DMS53 treated with DMSO at 0.1 percent for 48 hours (cell line): Measurements from ENCODE around the gene DPP9.
"Not testable (repeated sequence)": the region's sequence is repeated elsewhere in the genome, so short reads cannot be mapped to it uniquely, and the experiment has no call there.

Experiments
- DNase-seq: peaks from one replicate; lab custom pipeline; 2025; ENCODE audit not compliant: unreplicated experiment; lab: John Stamatoyannopoulos, UW

DPP9 gene

DNA sequence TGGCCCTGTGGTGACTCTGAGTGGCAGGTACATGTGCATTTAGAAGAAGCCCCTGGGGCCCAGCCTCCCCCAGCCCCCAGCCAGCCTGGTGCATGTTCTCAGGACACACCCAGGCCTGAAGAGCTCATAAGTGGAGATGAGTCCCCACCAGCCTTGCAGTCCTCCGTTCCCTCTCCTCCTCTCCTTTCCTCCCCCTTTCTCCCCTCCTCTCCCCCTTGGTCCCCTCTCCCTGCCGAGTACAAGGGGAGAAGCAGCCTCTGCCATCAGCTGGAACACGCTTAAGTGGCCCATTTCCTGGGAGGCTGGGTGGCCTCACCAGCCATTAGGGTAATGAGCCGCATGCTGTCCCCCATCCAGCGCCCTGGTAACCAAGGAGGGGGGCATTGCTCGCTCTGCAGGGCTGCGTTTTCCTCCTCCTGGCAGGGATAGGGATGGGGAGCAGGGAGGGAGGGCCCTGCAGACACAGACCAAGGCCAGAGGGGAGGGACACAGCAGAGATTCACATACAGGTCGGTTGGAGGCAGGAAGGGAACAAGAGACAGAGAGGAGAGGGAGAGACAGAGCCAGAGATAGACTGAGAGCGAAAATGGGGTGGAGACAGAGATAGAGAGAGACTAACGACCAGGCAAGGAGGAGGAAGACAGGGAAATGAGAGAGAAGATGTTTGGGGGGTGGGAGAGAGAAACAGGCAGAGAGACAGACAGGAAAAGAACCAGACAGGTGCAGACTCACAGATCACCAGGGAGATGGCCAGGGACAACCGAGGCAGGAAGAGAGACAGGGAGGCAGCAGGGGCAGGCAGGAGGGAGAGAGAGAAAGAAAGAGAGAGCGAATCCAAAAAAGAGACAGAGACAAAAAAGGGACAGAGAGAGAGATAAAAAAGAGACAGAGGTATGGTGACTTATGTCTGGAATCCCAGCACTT is 19.3 kb upstream of the DPP9 start:
- DNase-seq: no peak

DNA sequence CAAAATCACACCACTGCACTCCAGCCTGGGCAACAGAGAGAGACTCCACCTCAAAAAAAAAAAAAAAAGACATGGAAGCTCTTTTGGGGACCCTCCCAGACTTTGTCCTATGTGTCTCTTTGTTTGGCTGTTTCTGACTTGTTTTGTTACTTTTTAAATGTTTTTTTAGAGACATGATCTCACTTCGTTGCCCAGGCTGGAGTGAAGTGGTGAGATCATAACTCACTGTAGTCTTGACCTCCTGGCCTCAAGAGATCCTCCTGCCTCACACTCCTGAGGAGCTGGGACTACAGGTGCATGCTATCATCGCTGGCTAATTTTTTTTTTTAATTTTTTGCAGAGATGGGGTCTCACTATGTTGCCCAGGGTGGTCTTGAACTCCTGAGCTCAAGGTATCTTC is 16.4 kb upstream of the DPP9 start:
- DNase-seq: no peak

DNA sequence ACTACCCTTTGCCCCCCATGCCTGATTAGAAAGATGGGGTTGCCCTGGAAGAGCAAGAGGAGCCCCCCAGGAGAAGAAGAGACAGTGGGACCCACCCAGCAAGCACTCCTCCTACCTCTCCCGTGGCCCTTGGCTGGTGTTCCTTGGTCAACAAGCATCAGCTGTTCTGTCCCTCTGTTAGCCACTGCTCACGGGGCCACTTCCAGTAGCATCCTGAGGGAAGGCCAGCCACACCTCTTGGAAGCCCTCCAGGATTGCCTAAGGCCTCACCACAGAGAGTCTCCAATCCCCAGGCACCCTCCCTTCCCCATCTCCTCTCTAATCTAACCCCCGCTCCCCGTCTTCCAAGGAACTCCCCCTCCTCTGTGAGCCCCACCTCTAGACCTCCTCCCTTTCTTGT is 15.1 kb upstream of the DPP9 start:
- DNase-seq: no peak

DNA sequence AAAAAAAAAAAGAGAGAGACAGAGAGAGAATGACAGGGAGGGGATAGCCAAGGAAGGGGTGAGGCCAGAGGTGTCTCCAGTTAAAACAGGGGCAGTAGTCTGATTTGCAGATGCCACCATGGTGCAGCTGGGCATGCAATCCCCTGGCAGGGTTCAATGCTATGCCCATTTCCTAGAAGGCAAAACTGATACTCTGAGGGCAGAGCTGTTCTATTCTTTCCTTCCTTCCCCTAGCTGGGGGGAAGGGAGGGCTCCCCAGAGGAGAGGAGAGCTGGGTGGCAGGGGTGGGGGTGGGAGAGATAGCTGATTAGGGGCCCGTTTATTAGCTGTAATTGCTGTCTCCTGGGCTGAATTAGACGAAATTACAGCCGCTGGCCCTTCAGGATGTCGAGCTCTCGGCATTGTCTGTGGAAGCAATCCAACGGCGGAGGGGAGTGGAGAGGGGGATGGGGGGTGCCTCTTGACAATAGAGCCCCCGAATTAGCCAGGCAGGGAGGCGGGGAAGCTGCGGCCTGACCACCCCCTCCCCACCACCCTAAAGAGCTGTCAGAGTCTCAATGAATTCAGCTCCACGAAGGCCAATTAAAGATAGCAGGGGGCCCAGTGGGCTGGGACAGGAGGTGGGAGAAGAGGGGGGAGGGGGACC is 14.4 kb upstream of the DPP9 start:
- no peak for DNase-seq

DNA sequence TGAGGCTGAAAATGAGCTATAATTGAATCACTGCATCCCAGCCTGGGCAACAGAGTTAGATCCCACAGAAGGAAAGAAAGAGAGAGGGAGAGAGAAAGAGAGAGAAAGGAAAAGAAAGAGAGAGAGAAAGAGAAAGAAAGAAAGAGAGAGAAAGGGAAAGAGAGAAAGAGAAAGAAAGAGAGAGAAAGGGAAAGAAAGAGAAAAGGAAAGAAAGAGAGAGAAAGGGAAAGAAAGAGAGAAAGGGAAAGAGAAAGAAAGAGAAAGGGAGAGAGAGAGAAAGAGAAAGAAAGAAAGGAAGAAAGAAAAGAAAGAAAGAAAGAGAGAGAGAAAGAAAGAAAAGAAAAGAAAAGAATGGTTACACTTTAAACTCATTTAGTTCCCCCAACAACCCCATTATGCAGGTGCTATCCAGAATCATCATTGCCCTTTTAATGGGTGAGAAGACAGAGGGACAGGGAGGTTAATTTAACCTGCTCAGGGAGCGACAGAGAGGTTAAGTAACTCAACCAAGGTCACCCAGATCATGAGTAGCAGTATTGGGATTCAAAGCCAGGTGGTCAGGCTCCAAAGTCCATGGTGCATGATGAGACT is 10.2 kb upstream of the DPP9 start:
- no peak for DNase-seq

DNA sequence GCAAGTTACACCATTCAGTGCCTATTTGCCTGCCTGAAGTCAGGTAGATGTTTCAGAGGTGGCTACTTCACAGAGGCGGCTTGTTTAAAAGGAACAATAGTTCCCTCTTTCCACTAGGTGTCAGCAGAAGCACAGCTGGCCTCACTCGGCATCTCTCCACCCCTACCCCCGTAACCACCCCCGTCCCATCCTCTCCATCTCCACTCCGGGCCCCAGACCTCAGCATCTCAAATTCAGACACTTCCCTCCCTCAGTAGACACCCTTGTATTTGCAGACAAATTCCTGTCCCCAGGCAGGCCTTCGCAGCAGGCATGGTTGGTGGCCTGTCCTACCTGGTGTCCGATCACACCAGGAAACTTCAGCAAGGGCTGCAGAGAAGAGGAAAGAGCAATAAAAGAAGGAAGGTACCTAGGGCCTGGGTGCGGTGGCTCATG is 9.1 kb upstream of the DPP9 start:
- peak; percentile 68 for DNase-seq

DNA sequence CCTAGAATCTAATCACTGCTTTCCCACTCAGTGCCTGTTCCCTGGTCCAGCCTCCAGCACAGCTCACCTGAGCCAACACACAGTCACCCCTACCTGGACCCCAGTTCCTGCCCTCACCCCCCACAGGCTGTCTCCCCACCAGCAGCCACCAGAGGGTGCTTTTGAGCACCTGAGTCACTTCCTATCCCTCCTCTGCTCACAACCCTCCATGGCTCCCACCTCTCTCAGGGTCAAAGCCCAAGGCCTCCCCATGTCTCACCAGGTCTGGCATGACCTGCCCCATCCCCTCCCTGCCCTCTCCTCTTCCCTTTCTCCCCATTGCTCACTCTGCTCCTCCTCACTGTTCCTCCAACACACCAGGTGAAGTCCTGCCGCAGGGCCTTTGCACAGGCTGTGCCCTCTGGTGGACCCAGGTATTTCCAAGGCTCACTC is 7.1 kb upstream of the DPP9 start:
- DNase-seq: no peak

DNA sequence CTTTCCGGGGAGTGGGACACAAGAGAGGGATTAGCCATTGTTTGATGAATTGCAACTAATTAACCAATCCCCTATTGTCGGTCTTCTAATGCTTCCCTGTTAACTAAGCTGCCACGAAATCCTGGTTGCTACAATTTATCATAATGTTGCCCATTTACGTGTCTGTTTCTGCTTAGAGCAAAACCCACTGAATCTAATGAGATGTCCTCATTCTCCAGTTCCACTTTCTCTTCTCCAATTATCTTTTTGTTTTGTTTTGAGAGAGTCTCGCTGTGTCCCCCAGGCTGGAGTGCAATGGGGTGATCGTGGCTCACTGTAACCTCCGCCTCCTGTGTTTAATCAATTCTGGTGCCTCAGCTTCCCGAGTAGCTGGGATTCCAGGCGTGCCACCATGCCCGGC is 5.2 kb upstream of the DPP9 start:
- DNase-seq: no peak

DNA sequence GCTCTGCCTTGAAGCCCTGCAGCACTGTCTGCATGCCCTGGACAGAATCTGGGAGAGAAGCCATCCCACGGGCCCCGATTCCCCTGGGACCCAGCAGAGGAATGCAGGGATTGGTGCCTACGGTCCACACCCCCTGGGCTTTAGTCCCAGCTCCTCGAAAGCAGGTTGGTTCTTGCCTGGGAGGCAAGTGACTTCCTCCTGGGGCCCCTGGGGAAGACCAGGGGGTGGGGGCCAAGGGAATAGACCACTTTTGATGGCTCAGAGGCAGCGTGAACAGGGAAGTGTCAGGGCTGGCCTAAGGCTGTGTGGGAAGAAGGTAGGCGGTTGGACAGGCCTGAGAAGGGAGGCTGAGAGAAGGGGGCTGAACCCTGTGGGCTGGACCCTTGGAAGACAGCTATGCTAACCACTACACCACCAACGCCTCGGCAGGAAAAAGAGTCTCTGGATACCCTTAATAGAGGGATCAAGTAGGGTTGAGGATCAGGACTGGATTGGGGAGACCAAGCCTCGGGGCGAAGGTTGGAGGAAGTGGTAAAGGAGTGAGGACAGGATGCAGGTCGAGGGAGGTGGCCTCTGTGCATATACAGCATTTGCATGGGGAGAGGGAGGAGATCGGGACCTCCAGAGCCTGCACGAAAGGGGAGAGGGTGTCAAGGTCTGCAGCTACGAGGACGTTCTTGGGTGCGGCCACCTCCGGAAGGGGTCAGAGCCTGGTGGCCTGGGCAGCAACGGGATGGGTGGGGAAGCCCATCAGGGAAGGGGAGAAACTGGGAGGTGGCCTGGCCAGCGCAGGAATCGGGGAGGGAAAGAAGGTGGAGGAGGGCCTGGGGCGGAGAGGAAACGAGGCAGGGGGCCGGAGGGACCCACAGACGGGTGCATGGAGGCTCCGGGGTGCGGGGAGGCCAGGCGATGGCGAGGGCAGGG is 709 bp downstream of the DPP9 start:
- DNase-seq: no peak

DNA sequence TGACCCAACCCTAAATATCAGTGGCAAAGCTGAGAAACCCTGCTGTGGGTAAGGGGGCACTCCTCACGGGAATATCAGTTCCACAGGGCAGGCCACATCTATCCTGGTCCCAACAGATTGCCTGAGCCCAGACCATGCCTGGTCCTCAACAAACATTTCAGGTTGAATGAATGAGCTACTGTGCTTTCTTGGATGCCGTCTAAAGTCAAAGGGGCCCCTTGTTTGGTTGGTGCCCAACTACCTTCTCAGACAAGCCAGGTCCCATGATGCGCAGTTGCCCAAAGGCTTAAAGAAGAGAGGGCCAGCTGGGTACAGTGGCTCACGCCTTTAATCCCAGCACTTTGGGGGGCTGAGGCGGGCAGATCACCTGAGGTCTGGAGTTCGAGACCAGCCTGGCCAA is 2.4 kb downstream of the DPP9 start:
- no peak for DNase-seq

DNA sequence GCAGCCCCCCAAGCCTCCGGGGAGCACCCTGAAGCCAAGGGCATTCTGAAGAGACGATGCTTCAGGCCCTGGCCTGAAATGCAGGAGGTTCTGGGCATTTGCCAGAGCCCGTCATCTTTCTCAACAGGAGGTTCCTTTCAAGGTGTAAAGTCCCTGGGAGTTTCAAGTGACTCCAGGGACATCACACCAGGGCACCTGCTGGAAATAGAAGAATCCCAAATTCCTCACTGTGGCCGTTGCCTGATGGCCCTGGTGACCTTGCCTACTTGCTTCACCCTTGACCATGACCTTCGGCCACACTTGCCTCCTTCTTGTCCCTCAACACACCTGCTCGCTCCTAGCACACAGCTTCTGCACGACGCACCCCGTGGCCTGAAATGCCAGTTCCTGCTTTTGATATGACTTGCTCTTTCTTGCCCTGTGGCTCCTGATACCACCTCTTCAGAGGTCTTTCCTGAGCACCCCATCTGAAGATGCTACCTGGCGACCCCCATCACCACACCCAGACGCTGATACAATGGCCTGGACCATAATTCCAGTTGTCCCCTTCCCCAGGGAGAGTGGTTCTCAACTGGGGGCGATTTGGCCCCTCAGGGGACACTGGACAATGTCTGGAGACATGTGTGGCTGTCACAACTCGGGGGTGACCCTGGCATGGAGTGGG is 3.5 kb downstream of the DPP9 start:
- no peak for DNase-seq

DNA sequence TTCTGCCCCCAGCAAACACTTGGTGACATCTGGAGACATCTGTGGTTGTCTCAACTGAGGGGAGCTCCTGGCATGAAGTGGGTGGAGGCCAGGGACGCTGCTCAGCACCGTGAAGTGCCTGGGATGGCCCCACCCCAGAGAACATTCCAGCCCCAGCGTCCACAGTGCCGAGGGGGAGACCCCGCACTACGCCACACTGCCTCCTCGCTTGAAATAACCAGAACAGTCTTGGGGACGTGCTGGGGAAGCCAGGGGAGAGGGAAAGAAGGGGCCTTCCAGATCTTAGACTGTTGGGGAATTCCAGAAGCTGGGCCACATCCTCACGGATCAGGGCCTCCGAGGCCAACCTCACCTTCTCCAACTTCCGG is 4.2 kb downstream of the DPP9 start:
- DNase-seq: no peak

DNA sequence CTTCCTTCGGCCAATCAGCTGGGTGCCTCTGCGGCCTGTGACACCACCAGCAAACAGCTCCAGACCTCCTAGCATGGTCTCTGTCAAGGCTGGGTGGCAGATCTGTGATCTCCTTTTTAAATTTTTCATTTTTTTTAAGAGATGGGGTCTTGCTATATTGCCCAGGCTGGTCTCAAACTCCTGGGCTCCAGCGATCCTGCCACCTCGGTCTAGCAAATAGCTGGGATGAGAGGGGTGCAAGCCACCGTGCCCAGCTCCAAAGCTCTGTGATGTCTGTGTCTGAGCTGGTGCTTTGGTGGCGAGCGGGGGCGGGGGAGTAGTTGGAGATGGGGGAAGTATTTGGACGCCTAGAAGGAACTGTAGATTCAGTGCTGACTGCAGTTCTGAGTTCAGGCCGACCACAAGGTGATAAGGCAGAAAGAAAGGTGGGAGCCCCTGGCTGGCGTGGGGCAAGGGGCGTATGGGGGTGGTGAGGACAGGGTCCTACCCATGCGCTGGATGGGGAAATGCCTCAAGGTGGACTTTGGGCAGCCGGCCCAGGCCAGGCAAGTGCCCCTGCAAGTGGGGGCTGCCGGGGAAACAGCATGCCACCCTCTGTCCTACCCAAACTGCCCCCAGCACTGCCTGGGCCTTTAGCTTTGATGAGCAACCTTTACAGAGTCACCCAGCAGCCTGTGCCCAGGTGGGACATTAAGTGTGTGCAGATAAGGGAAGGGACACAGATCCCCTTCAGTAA is 5.5 kb downstream of the DPP9 start:
- DNase-seq: no peak

DNA sequence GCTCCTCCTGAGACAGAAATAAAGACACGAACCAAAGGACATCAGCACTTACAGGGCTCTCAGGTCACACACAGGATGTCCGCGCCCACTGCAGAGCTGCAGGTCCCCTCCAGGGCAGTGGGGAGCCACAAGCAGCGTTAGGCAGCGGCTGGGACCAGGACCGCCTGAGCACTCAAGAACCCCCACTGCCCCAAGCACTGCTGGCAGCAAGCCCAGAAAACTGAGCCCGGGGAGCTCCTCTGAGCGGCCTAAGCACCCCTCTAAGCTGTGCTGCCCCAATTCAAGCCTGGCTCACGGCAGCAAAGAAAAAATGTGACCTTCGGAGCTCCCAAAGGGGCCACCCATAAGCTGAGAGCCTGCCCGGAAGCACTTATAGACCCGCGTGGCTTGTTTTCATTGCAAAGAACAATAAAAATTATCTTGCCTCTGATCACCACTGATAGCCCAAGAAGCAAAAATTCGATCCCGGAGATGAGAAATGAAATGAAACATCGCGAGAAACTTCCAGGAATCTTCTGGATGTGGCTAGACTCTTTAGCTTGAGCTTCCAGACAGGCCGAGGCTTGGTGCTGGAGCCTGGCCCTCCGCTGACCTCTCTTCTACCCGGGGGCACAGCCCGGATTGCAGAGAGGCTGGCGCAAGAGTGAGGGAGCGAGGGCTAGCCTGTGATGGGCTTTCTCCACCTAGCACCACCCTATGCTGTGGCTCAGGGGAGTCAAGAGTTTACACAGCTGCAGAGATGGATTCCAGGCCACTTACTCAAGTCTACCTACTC is 6.3 kb downstream of the DPP9 start:
- peak; percentile 45 for DNase-seq

DNA sequence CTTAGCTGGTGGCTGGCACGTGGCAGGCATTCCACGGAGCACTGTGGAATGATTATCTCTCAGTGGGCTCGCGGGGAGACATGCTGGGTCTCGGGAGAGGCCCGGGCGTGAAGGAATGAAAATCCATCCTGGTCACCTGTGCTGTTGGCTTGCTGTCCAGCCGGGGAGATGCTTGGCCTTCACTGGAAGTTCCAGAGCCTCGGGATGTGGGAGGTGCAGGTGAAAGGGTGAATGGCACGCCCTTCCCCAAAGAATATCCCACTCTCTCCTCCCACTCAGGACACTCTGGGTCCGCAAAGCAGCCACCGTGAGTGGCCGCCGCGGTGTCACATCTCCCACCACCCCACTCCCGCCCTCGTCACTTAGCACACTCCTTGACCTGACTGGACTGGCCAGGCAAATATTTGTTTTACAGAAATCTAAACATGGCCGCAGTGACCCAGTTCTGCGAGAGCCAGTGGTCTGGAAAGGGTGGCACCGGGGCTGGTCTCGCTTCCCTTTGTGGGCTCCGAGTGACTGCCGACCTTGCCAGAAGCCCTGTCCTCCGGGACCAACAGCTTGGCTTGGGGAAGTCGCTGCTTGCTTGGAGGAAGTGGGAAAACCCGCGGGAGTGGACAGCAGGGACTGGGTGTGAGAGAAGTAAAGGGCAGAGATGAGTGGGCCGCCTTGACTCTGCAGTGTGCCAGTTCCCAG is 8.0 kb downstream of the DPP9 start:
- DNase-seq: no peak

DNA sequence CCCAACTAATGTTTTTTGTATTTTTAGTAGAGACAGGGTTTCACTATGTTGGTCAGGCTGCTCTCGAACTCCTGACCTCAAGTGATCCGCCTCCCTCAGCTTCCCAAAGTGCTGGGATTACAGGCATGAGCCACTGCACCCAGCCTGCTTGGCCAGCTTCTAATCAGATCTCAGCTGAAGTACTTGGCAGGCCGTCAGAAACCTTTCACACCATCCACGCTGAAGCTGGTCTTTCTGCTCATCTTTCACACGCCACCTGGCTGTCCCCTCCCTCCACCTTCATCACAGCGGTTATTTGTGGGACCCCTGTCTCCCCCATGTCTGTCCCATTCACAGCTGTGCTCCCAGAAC is 8.5 kb downstream of the DPP9 start:
- DNase-seq: not testable (repeated sequence)

DNA sequence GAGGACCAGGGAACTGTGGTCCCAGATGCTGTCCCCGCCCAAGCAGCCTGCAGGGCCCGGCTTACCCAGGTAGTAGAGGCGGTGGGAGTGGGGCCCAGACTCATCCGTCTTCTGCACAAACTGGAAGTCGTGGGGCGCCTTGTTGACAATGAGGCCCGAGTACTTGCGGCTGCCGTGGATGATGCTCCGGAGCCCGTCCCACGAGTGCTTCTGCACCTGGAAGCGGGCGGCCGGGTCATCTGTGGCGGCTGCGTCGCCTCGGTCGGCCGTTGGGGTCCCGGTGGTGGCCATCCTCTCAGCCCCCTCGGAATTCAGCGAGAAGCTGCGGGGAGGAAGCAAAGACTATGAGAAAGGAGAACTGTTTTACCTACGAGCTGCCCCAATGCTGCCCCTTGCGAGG is 9.6 kb downstream of the DPP9 start:
- no peak for DNase-seq

DNA sequence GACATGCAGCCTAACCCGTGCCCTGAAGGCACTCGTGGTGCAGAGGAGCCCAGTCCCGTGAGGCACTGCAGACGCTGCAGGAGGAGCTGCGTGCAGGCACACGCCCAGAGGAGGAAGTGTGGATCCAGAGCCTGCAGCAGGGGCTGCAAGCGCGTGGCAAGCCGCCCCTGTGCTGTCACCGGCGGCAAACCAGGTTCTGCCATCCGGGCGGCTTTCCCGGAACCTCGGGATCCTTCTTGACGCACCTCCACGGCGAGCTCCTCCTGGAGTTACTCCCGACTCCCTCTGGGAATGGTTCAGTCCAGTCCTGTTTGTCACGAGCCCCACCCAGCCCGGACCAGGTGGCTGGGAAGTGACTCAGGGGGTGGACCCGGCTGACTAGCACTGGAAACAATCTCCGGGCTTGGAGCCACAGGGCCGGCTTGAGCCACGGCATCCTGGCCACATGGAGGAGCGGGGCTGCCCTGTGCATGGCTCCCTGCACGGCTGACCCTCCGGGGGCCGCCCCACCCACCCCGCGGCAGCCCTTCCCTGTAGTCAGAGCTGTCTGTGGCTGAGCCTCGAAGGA is 10.2 kb downstream of the DPP9 start:
- DNase-seq: no peak
